Body of pancreas (tissue), 4 donors: ENCODE measurements around the gene EBLN2.

ENCODE experiments used
- CTCF ChIP-seq, 7 experiments: fragments of 450-650 bp in 4 of 7; fragments of 200-600 bp in 3 of 7; sonication (generic) in 3 of 7; IDR thresholded peaks; one replicate each; pipeline ENCODE4 v1.5.1; 2016 to 2019; ENCODE audit warnings: antibody characterized with exemption in 7 of 7
- POLR2A ChIP-seq, 3 donors: fragments of 450-650 bp; IDR thresholded peaks; one replicate each; pipeline ENCODE4 v1.6.1; 2016; ENCODE audit warnings: antibody characterized with exemption in 3 of 3, mild to moderate bottlenecking in 2 of 3

DNA sequence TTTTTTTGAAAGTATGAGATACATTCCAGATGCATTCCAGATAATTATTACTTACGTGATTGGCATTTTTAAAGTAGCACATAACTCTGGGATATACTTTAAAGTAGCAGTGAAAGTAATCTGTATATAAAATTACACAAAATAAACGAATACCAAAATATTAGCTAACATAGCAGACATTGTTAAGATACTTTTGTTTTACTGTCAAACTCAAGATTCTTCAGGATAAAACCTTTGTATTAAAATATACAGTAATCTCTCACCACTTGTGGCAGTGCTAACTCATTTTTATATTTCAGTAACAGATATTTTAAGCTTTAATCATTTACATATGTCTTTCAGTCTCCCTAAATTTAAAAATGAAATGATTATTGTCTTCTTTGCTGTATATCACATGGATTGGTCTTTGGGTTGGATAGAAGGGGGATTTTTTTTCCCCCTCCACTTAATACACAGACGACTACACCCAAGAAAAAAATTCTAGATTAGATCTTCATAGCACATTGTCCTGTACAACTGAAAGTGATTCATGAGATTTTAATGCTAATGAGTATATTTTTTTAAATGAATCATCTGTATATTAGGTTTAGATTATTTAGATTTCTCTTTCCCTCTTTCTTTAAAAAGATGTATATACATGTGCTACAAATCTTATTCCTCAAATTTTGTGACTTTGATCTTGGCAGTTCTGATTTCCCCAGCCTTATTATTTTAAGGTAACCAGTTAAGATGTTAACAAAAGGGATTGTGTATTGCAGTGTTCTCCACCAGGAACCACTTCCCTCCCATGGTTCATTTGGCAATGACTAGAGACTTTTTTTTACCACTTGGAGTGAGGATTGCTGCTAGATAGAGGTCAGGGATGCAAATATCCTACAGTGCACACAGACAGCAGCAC, 24.5 kb upstream of the EBLN2 start:
- TF ChIP-seq POLR2A (IDR thresholded peaks at IDR 0.05): no peak
- TF ChIP-seq CTCF (IDR thresholded peaks at IDR 0.05): no peak
